Right forelimb (tissue), 1 donor: ENCODE results near the gene IGF1R.

Experiments
- DNase-seq: peaks from one replicate; pipeline ENCODE4 v3.0.0-alpha.2; 2018

Gene IGF1R

GRCh38 chr15:98778960-98779359, 130.6 kb downstream of the IGF1R start:
- DNase-seq = no peak

- DNase-seq = peak; percentile 86
Observed at GRCh38 chr15:98779463-98780071, 131.2 kb downstream of the IGF1R start.

- no peak for DNase-seq
Observed at GRCh38 chr15:98781838-98782237, 133.5 kb downstream of the IGF1R start.

- no peak for DNase-seq
Observed at GRCh38 chr15:98782801-98783200, 134.5 kb downstream of the IGF1R start.

GRCh38 chr15:98785431-98785806, 137.1 kb downstream of the IGF1R start:
- DNase-seq = no peak

GRCh38 chr15:98785807-98786621, 137.7 kb downstream of the IGF1R start:
- no peak for DNase-seq

- DNase-seq = no peak
Observed at GRCh38 chr15:98786717-98787116, 138.4 kb downstream of the IGF1R start.

- no peak for DNase-seq
Observed at GRCh38 chr15:98787194-98787593, 138.9 kb downstream of the IGF1R start.

- DNase-seq = no peak
Observed at GRCh38 chr15:98787936-98788757, 139.8 kb downstream of the IGF1R start.

GRCh38 chr15:98789020-98789419, 140.7 kb downstream of the IGF1R start:
- no peak for DNase-seq

- DNase-seq = no peak
Observed at GRCh38 chr15:98790270-98790669, 141.9 kb downstream of the IGF1R start.

- DNase-seq = no peak
Observed at GRCh38 chr15:98791046-98791701, 142.8 kb downstream of the IGF1R start.

GRCh38 chr15:98792117-98792516, 143.8 kb downstream of the IGF1R start:
- no peak for DNase-seq

- DNase-seq = no peak
Observed at GRCh38 chr15:98794211-98794610, 145.9 kb downstream of the IGF1R start.

- DNase-seq = no peak
Observed at GRCh38 chr15:98794748-98795147, 146.4 kb downstream of the IGF1R start.

GRCh38 chr15:98795980-98796379, 147.6 kb downstream of the IGF1R start:
- no peak for DNase-seq

GRCh38 chr15:98796685-98797357, 148.5 kb downstream of the IGF1R start:
- no peak for DNase-seq

- no peak for DNase-seq
Observed at GRCh38 chr15:98798375-98798893, 150.1 kb downstream of the IGF1R start.

- DNase-seq = no peak
Observed at GRCh38 chr15:98799461-98800390, 151.4 kb downstream of the IGF1R start.

- peak; percentile 83 for DNase-seq
Observed at GRCh38 chr15:98800437-98801233, 152.3 kb downstream of the IGF1R start.
